CD14-positive monocyte (primary cell): ENCODE results near the gene MINPP1. TPM values are rescaled to one million over a fixed set of nuclear protein-coding genes. Genes with fewer than 3 reads are reported as not detected.

ENCODE experiments used
- DNase-seq, 3 donors: peaks; one replicate each; pipeline ENCODE4 v3.0.0-alpha.2; 2011 to 2022
- H2AFZ ChIP-seq: 2 replicates; pipeline ENCODE4 v1.6.0; 2012; ENCODE audit warnings: mild to moderate bottlenecking, low read depth, low read length, inconsistent platforms; ENCODE audit not compliant: insufficient read depth, poor library complexity, severe bottlenecking
- H3K27ac ChIP-seq, 2 donors: 1 replicate in 1 of 2; 2 replicates in 1 of 2; pipeline ENCODE4 v1.5.1; 2012 to 2013; ENCODE audit warnings: low read length in 2 of 2, control low read depth in 1 of 2, inconsistent platforms in 1 of 2, low read depth in 1 of 2, mild to moderate bottlenecking in 1 of 2
- H3K27me3 ChIP-seq, 2 donors: one replicate each; pipeline versions ENCODE4 v1.6.0 to v1.6.1; 2011 to 2013; ENCODE audit warnings: low read length in 2 of 2; ENCODE audit not compliant: control insufficient read depth in 2 of 2, insufficient read depth in 2 of 2
- H3K36me3 ChIP-seq, 2 donors: replicated peaks in 1 of 2; 1 replicate in 1 of 2; 2 replicates in 1 of 2; pipeline versions ENCODE4 v1.5.1 to v1.6.1; 2012 to 2013; ENCODE audit warnings: low read length in 2 of 2, control low read depth in 1 of 2, inconsistent platforms in 1 of 2, mild to moderate bottlenecking in 1 of 2; ENCODE audit not compliant: insufficient read depth in 2 of 2, control insufficient read depth in 1 of 2
- H3K4me1 ChIP-seq, 2 donors: 1 replicate in 1 of 2; 2 replicates in 1 of 2; pipeline versions ENCODE4 v1.5.1 to v1.6.1; 2012 to 2013; ENCODE audit warnings: low read length in 2 of 2, control low read depth in 1 of 2, inconsistent platforms in 1 of 2, mild to moderate bottlenecking in 1 of 2, moderate library complexity in 1 of 2; ENCODE audit not compliant: insufficient read depth in 2 of 2, control insufficient read depth in 1 of 2
- H3K4me2 ChIP-seq: replicated peaks from 2 replicates; pipeline ENCODE3; 2012; ENCODE audit warnings: low read length, moderate library complexity, mild to moderate bottlenecking; ENCODE audit not compliant: poor library complexity, severe bottlenecking; ENCODE audit errors: extremely low read depth
- H3K4me3 ChIP-seq, 3 experiments: fragments of 200-600 bp in 1 of 3; sonication (generic) in 1 of 3; replicated peaks in 1 of 3; 1 replicate in 2 of 3; 2 replicates in 1 of 3; pipeline ENCODE4 v1.5.1; 2011 to 2013; ENCODE audit warnings: low read length in 3 of 3, mild to moderate bottlenecking in 3 of 3, control low read depth in 2 of 3, low read depth in 2 of 3, inconsistent platforms in 1 of 3, moderate library complexity in 1 of 3
- H3K79me2 ChIP-seq: 2 replicates; pipeline ENCODE4 v1.6.0; 2012; ENCODE audit warnings: mild to moderate bottlenecking, control low read depth, inconsistent platforms, low read length, moderate library complexity; ENCODE audit not compliant: insufficient read depth
- H3K9ac ChIP-seq: 2 replicates; pipeline ENCODE4 v1.6.0; 2017; ENCODE audit warnings: low read length, mild to moderate bottlenecking; ENCODE audit not compliant: insufficient read depth, poor library complexity, severe bottlenecking
- H3K9me3 ChIP-seq, 2 donors: replicated peaks in 1 of 2; 1 replicate in 1 of 2; 2 replicates in 1 of 2; pipeline versions ENCODE4 v1.5.1 to v1.6.1; 2012 to 2013; ENCODE audit warnings: low read length in 2 of 2, control low read depth in 1 of 2; ENCODE audit not compliant: control insufficient read depth in 1 of 2, insufficient read depth in 1 of 2
- H4K20me1 ChIP-seq: 2 replicates; pipeline ENCODE4 v1.6.0; 2012; ENCODE audit warnings: mild to moderate bottlenecking, low read length, control low read depth, moderate library complexity; ENCODE audit not compliant: insufficient read depth
- H3K27ac Mint-ChIP-seq, 7 donors: one replicate each; pipeline ENCODE4 v1.8.0; 2020; ENCODE audit warnings: mild to moderate bottlenecking in 7 of 7, mixed read lengths in 7 of 7, moderate library complexity in 6 of 7, inconsistent platforms in 2 of 7
- H3K27me3 Mint-ChIP-seq, 3 donors: one replicate each; pipeline ENCODE4 v1.8.0; 2021 to 2022; ENCODE audit warnings: low read depth in 3 of 3, mild to moderate bottlenecking in 3 of 3, mixed read lengths in 3 of 3, moderate library complexity in 3 of 3, inconsistent platforms in 1 of 3
- H3K36me3 Mint-ChIP-seq, 2 donors: one replicate each; pipeline ENCODE4 v1.8.0; 2020; ENCODE audit warnings: mixed read lengths in 2 of 2, inconsistent platforms in 1 of 2, mild to moderate bottlenecking in 1 of 2
- H3K4me1 Mint-ChIP-seq: one replicate; pipeline ENCODE4 v1.8.0; 2020; ENCODE audit warnings: mild to moderate bottlenecking, mixed read lengths
- H3K4me3 Mint-ChIP-seq, 2 donors: one replicate each; pipeline ENCODE4 v1.8.0; 2020; ENCODE audit warnings: mild to moderate bottlenecking in 2 of 2, mixed read lengths in 2 of 2, moderate library complexity in 1 of 2
- H3K9me3 Mint-ChIP-seq, 7 donors: one replicate each; pipeline ENCODE4 v1.8.0; 2020 to 2022; ENCODE audit warnings: mixed read lengths in 7 of 7, mild to moderate bottlenecking in 6 of 7, moderate library complexity in 6 of 7, inconsistent platforms in 2 of 7
- CTCF ChIP-seq: fragments of 200-600 bp; IDR thresholded peaks from one replicate; pipeline ENCODE4 v1.8.0; 2022; ENCODE audit warnings: antibody characterized with exemption, mild to moderate bottlenecking
- WGBS: methylation state at CpG from one replicate; pipeline ENCODE4 v1.1.5; 2013; ENCODE audit warnings: missing lambda C conversion rate; ENCODE audit not compliant: insufficient coverage; 5-methylcytosine and 5-hydroxymethylcytosine counted together
- intact Hi-C, 2 donors: fragments of 100-400 bp; cut with micrococcal nuclease; formaldehyde crosslinking; loops; one replicate each; pipeline versions ENCODE4 v1.15.0 to v1.15.1; 2023
- polyA plus RNA-seq, 3 donors: library from polyadenylated mRNA; depleted of rRNA in 1 of 3; unstranded in 2 of 3; stranded (reverse) in 1 of 3; fragments of 300-500 nt in 2 of 3; fragments of >200 nt in 1 of 3; fragmentation: Illumina TruSeq in 2 of 3; gene quantifications; 1 replicate in 2 of 3; 2 replicates in 1 of 3; pipeline ENCODE4 v1.2.3, GENCODE V29; 2012 to 2021

The MINPP1 gene
- polyA plus RNA-seq, 3 donors: 1.7 to 9.7 (median 9.0) TPM

- peak overlapping the region in 3 of 7 donors; percentile 45 to 68 (median 52) for H3K27ac Mint-ChIP-seq
- H3K27me3 ChIP-seq: no peaks in the 10 kb centered on the region
- WGBS: 54% methylated on average over 3 of the region's 5 CpGs
- no peak overlapping the region for H3K27ac ChIP-seq
- no peak overlapping the region for H3K4me3 ChIP-seq
- no peak overlapping the region for H3K9ac ChIP-seq
- H4K20me1 ChIP-seq: no peaks in the 10 kb centered on the region
- H3K4me3 Mint-ChIP-seq: no peak overlapping the region
- peak overlapping the region; percentile 10 for H3K4me2 ChIP-seq
- no peak for DNase-seq
- peaks cover 16 to 17% of the 10 kb centered on the region in 2 donors for H3K4me1 ChIP-seq
- no peak overlapping the region for H2AFZ ChIP-seq
- TF ChIP-seq CTCF: no peak
- peaks cover 10 to 20% of the 10 kb centered on the region in 2 donors for H3K9me3 ChIP-seq
- peaks cover 26 to 31% of the 10 kb centered on the region in 2 donors for H3K36me3 Mint-ChIP-seq
- intact Hi-C loops: no loop called here
- H3K9me3 Mint-ChIP-seq: peaks cover 10 to 20% (median 13%) of the 10 kb centered on the region in 7 donors
- H3K4me1 Mint-ChIP-seq: peaks cover 19% of the 10 kb centered on the region
- H3K27me3 Mint-ChIP-seq: no peaks in the 10 kb centered on the region
- no peaks in the 10 kb centered on the region for H3K79me2 ChIP-seq
- peaks cover 0 to 19% of the 10 kb centered on the region in 2 donors for H3K36me3 ChIP-seq
These were observed 41.1 kb downstream of the MINPP1 start for GRCh38 chr10:87545783-87546182.

- DNase-seq: peak; percentile 58 to 67 (median 66)
- peaks cover 16 to 17% of the 10 kb centered on the region in 2 donors for H3K4me1 ChIP-seq
- H3K4me2 ChIP-seq: peak overlapping the region; percentile 10
- H3K27me3 Mint-ChIP-seq: no peaks in the 10 kb centered on the region
- WGBS: 40% methylated on average over 1 of the region's 7 CpGs
- H3K27ac Mint-ChIP-seq: peak overlapping the region; percentile 23 to 93 (median 86)
- peaks cover 10 to 20% (median 13%) of the 10 kb centered on the region in 7 donors for H3K9me3 Mint-ChIP-seq
- no peak for TF ChIP-seq CTCF
- H3K9ac ChIP-seq: no peak overlapping the region
- H3K4me1 Mint-ChIP-seq: peaks cover 22% of the 10 kb centered on the region
- H3K27ac ChIP-seq: peak overlapping the region; percentile 13 to 48
- peaks cover 0 to 19% of the 10 kb centered on the region in 2 donors for H3K36me3 ChIP-seq
- H3K27me3 ChIP-seq: no peaks in the 10 kb centered on the region
- no peaks in the 10 kb centered on the region for H3K79me2 ChIP-seq
- H3K9me3 ChIP-seq: peaks cover 10 to 20% of the 10 kb centered on the region in 2 donors
- peak overlapping the region; percentile 20 to 57 for H3K4me3 Mint-ChIP-seq
- H3K36me3 Mint-ChIP-seq: peaks cover 26 to 31% of the 10 kb centered on the region in 2 donors
- H2AFZ ChIP-seq: no peak overlapping the region
- H4K20me1 ChIP-seq: no peaks in the 10 kb centered on the region
- no peak overlapping the region for H3K4me3 ChIP-seq
- intact Hi-C loops: no loop called here
These were observed 41.5 kb downstream of the MINPP1 start for GRCh38 chr10:87546210-87546609.
